SK-N-SH (cell line): ENCODE measurements around the gene AFF1.

Experiments
- CHD2 ChIP-seq: fragments of 150-350 bp; IDR thresholded peaks from 2 replicates; pipeline ENCODE4 v1.6.1; 2018; ENCODE audit warnings: low read length; ENCODE audit not compliant: partially characterized antibody
- CTCF ChIP-seq: fragments of 200-600 bp; sonication (generic); IDR thresholded peaks from 2 replicates; pipeline ENCODE4 v1.6.1; 2017; ENCODE audit warnings: antibody characterized with exemption, mild to moderate bottlenecking, moderate library complexity
- EP300 ChIP-seq, 2 experiments: IDR thresholded peaks; 2 replicates each; pipeline versions ENCODE4 v1.4.0 to v1.6.1; 2012; ENCODE audit warnings: borderline replicate concordance in 1 of 2, low read depth in 1 of 2, low read length in 1 of 2
- FOXM1 ChIP-seq: IDR thresholded peaks from 2 replicates; pipeline ENCODE4 v1.4.0; 2012; ENCODE audit warnings: low read depth, mild to moderate bottlenecking
- POLR2AphosphoS5 ChIP-seq: IDR thresholded peaks from 2 replicates; pipeline ENCODE4 v1.6.1; 2012; ENCODE audit warnings: low read depth, low read length
- RCOR1 ChIP-seq: fragments of 150-350 bp; IDR thresholded peaks from 2 replicates; pipeline ENCODE4 v1.6.1; 2017; ENCODE audit warnings: antibody characterized with exemption, low read length
- REST ChIP-seq: IDR thresholded peaks from 2 replicates; pipeline ENCODE4 v1.6.1; 2012; ENCODE audit warnings: mild to moderate bottlenecking, low read depth, low read length, moderate library complexity
- SMC3 ChIP-seq: IDR thresholded peaks from 2 replicates; pipeline ENCODE4 v1.6.1; 2012; ENCODE audit warnings: low read depth, low read length, improper control_type of control experiment

DNA sequence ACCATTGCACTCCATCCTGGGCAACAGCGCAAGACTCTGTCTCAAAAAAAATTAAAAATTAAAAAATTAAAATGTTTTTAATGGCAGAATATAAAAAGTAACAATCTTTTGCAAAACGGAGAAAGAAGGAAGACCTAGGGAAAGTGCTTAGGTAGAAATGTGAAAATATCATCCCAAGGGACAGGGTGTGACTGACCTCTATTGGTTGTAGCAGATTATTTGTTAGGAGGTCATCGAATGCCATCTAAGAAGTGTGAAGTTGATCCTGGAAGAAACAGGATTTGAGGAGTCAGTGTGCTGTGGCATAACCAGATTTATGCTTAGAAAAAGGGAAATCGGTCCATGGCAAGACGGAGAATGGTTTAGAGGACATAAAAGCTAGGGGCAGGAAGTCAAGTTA, 24.4 kb upstream of the AFF1 start:
- TF ChIP-seq SMC3 = no peak
- TF ChIP-seq CHD2 = no peak
- TF ChIP-seq EP300 (IDR thresholded peaks at IDR 0.05; ENCODE audit: borderline replicate concordance in 1 of 2, low read depth in 1 of 2, low read length in 1 of 2) = no peak
- TF ChIP-seq CTCF = 0 out of 2 replicates have a peak, but pooled peaks have one; percentile 15
- TF ChIP-seq REST = no peak
- no peak for TF ChIP-seq RCOR1
- TF ChIP-seq POLR2AphosphoS5 = no peak
- TF ChIP-seq FOXM1 = no peak
